ENCODE results near the gene TTC34.

DNA sequence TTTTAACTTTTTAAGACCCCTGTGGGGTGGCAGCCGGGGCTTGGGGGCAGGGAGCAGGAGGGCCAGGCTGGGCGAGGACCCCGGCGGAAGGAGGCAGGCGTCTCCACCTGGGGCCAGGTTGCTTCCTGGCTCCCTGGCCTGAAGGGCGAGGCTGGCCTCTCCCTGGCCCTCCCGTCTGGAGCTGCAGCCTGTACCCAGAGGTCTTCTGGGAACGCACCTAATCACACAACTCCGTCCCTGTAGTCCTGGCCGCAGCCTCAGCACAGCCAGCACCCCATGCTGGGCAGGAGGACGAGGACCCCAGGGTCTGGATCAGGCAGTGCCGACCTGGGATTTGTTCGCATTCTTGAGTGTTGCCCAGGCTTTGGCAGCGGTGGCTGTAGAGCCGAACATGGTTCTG, 14.1 kb upstream of the TTC34 start:
- TF ChIP-seq CEBPB (IDR thresholded peaks at IDR 0.05; ENCODE audit: low read depth) (no peak), SP1 (IDR thresholded peaks at IDR 0.05; ENCODE audit: low read depth) (no peak), YY1 (IDR thresholded peaks at IDR 0.05; ENCODE audit: extremely low read depth, insufficient replicate concordance, low read depth, low read length) (no peak), POLR2AphosphoS5 (IDR thresholded peaks at IDR 0.05; ENCODE audit: low read depth, low read length) (no peak)
